Dermis microvascular lymphatic vessel endothelial cell (primary cell): ENCODE measurements around the gene MPDZ. TPM values are rescaled to one million over a fixed set of nuclear protein-coding genes. Genes with fewer than 3 reads are reported as not detected.

Experiments used
- DNase-seq, 2 donors: peaks; one replicate each; pipeline versions ENCODE4 v3.0.0 to v3.0.0-alpha.2; 2010; ENCODE audit warnings: low read depth in 2 of 2
- total RNA-seq: library from RNA; depleted of rRNA; stranded (reverse); fragments of >200 nt; gene quantifications from 2 replicates; pipeline ENCODE4 v1.2.1, GENCODE V29; 2014

Gene MPDZ, protein sequence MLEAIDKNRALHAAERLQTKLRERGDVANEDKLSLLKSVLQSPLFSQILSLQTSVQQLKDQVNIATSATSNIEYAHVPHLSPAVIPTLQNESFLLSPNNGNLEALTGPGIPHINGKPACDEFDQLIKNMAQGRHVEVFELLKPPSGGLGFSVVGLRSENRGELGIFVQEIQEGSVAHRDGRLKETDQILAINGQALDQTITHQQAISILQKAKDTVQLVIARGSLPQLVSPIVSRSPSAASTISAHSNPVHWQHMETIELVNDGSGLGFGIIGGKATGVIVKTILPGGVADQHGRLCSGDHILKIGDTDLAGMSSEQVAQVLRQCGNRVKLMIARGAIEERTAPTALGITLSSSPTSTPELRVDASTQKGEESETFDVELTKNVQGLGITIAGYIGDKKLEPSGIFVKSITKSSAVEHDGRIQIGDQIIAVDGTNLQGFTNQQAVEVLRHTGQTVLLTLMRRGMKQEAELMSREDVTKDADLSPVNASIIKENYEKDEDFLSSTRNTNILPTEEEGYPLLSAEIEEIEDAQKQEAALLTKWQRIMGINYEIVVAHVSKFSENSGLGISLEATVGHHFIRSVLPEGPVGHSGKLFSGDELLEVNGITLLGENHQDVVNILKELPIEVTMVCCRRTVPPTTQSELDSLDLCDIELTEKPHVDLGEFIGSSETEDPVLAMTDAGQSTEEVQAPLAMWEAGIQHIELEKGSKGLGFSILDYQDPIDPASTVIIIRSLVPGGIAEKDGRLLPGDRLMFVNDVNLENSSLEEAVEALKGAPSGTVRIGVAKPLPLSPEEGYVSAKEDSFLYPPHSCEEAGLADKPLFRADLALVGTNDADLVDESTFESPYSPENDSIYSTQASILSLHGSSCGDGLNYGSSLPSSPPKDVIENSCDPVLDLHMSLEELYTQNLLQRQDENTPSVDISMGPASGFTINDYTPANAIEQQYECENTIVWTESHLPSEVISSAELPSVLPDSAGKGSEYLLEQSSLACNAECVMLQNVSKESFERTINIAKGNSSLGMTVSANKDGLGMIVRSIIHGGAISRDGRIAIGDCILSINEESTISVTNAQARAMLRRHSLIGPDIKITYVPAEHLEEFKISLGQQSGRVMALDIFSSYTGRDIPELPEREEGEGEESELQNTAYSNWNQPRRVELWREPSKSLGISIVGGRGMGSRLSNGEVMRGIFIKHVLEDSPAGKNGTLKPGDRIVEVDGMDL (N-terminal part only)
- 65.6 and 94.6 TPM in 2 replicates for total RNA-seq

DNA sequence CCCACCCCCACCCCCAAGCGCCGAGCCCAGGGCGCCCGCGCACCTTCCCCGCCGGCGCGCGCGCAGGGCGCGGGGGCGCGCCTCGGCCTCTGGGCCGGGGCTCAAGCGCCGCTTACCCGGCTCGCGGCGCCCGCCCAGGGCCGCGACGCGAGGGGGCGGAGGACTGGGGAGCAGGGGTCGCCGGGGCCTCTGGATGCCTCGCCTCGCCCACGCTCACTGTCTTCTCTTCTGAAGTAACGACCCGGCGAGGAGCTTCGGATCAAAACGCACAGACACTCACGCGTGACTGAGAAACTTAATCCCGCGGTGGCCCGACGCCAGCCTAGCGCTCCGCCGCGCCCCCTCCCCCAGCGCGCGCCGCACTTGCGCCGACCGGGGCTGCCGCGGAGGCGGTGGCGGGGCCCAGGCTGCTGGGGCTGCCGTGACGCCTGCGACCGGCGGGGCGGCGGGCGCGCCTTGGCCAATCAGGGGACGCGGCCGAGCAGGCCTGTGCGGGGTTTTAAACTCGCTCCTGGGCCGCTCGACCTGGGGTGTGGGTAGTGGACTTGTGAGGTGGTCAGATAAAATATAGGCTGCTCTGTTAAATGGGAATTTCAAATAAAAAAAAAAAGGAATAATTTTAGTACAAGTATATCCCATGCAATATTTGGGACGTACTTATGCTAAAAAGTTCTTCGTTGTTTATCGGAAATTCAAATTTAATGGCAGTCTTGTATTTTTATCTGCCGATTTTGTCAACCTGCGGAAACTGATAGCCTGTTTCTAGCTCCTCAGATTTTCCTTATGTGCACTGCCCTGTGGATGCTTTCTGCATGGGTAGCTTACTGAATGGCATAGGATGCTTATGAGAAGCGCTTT is at the start of gene MPDZ:
MPDZ (minus strand) TSS at position 409 of the 858 bp plus-strand sequence. CDS start 29,377 bp downstream, outside the sequence.
- DNase-seq = peak in 1 of 2 donors; percentile 82

DNA sequence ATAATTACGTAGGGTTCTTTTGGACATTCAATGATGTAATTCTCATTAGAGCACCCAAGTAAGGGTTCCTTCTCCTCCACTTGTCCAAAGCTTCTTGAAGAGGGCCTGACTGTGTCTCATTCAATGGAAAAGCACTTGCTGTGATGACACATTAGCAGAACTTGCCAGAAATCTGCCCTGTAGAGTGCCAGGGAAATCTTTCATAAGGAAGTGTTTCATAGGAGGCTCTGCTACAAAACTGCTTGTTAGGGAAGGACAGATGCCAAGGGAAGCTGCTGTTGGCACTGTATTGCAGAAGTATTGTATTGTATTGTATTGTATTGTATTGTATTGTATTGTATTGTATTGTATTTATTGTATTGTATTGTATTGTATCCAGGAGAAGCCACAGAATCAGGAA is 45.5 kb upstream of the MPDZ start:
- peak in 1 of 2 donors; percentile 49 for DNase-seq

DNA sequence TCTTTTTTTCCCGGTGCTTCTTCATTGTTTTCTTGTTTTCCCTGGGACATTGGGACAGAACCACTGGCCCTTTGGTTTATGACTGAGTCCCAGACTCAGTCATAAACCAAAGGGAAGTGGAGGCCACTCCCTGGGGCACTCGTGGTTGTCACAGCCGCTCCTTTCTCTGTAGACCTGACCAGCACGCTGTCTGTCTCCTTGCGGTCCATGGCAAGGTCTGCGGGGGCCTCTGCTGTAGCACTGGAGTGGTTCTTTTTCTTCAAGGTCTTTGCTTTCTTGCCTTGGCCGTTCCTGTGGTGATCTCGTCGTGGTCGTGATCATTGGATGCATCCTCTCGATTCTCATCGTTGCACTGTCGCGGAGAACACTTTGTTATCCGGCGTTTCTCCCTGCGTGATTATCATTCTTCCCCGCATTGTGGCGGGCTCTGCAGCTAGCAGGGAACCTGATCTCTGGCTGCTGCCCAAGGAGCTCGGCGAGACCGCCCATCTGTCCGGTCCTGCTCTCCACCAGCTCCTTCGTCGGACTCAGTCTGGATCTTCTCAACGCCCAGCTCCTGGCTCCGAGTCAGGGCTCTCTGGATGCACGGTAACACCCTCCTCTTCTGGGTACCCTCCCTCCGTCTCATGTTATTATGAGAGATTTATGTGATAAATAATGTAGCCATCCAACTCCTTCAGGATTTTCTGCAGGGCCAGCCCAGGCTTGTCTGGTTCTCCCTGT is 43.5 kb upstream of the MPDZ start:
- DNase-seq = no peak

DNA sequence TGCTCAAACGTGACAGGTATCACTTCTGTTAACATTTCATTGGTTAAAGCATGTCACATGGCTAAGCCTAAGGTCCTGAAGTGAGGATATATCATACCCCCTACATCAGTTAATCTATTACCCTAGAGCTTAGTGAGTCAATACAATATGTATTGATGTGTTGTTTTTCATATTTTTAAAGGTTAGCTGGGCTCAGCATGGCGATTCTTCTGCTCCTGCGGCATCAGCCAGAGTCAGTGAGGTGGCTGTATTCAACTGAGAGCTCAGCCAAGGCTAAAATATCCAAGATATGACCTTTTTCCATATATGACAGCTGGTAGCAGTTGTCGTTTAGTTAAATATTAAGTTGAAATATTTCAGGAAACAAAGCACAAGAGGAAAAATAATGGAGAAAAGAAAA is 38.5 kb upstream of the MPDZ start:
- no peak for DNase-seq

DNA sequence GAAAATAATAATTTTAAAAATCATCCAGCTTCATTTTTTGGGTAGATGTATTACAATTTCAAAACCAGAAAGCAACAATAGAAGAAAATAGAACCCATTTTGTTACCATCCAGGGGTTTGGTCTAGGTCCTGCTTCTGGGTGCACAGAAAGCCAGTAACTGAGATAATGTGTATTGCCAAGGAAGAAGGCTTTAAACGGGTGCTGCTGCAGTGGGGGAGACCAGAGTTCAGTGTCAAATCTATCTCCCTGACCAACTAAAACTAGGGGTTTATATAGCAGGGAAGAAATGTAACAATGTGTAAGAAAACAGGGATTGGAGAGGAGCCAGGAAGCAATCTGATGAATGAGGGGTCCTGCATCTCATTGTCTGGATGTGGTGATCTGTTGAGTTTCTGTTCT is 17.5 kb upstream of the MPDZ start:
- no peak for DNase-seq

DNA sequence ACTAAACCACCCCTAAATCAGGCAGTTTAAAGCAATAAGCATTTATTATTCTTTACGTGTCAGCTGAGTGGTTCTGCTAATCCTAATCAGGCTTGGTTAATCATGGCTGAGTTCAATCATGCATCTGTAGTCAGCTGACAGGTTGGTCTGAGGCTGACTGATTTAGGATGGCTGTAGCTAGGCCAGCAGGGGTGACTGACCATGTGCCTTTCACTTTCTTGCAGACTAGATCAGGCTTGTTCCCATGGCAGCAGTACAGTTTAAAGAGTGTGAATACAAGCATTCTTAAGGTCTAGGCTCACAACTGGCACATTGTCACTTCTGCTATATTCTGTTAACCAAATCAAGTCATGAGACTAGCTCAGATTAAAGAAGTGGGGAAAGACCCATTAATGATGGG is 16.1 kb upstream of the MPDZ start:
- DNase-seq = no peak

DNA sequence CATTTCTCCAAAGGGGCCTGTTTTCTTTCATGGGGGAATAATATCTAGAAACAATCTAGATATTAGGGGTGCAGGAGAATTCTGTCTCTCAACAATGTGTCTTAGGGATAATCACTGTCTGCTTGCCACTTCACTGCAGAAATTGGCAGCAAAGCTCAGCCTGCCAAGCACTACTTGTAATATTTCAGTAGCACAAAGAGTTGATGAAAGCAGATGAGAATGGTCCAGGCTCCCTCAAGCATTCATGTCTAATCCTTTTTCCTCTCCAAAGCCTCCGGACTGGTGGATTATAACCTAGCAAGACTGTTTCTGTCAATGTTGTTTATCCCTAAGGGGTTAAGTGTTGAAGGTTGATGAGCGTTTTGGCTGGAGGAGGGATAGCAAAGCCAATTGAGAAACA is 13.3 kb upstream of the MPDZ start:
- no peak for DNase-seq

DNA sequence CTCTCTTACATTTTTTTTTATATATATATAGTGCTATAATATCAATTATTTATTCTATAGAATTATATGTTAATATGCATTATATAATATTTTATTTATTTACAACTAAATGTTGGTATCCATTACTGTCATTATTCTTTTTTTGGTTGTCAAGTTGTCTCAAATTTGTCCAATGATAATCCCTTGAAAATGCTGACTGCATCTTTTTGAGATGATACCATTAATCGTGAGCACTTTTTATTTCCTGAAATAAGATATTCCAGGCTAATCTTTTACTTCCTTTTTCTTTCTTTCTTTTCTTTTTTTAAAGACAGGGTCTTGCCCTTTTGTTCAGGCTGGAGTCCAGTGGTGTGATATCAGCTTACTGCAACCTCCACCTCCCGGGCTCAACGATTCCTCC is 12.7 kb upstream of the MPDZ start:
- DNase-seq = no peak

DNA sequence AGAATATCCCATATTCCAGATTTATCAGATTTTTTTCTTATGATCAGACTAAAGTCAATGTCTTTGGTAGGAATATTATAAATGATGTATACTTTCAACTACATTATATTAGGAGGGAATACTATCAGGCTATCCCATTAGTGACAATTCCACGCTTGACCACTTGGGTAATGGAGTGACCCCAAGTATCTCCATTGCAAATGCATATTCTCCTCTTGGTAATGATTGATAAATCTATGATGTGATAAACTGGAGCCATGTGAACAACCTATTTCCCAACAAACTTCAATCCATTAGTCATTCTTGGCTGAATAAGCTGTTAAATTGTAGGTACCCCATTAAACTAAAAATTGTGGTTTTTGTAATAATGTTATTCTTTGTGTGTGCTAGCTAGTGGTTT is 12.2 kb upstream of the MPDZ start:
- DNase-seq = no peak

DNA sequence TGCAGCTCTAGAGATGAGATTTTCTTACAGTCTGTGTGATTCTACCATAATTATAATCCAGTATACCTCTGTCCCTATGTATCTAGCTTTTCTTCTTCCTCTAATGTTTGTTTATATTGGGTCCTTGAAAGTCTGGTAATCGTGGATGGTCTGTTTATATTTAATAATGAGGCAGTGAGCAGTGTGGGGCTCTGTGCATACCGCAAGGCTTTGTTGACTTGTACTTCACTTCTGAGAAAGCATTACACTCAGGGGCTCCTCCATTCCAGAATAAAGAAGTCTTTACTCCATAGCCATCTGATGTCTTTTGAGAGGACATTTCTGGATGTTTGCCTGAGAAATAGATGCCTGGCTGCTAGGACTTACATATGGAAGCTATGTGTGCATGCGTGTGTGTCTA is 4.5 kb upstream of the MPDZ start:
- no peak for DNase-seq

DNA sequence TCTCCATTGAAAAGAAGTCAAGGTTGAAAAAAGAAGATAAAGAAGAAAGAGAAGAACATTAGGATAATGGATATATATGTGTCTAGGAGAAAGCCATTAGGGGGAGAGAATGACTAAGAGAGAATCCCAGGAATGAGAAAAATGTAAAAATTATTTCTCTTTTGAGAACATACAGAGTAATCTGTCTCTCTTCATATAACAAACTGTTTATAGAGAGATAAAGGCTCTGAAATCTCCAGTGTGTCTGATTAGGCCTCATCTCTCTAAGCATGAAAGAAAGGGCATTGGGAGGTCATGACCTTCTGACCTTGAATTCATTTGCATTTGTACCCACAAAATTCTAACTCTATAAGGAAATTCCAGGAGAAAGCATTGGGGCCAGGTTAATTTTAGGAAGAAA is 3.5 kb upstream of the MPDZ start:
- DNase-seq = no peak

DNA sequence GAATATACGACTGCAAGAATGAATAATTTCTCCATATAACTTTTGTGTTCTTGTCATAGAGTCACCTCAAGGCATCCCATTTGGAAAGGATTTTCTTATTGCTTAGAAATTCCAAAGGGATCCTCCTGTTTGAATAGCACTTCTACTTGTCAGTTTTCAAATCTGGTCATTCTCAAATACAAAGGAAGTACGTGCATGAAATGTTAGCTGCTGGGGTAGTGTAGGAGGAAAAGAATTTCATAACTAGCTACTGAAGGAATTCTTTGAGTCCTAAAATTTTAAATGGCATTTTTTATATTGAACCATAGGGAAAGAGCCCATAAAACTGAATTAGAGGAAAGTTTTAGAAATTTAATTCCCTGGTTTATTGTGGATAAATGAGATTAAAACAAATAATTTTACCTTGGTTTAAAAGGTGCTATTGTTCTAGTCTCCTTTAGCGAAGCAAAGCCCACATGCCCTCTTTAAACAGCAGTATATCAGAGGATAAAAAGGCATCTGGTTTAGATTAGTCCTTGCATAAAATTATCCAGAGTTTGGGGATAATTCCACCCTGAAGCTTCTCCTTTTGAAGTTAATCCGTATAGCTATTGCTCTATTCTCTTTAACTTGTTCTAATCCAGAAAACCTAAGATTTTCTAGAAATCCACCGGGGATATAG is 2.0 kb upstream of the MPDZ start:
- DNase-seq = no peak

DNA sequence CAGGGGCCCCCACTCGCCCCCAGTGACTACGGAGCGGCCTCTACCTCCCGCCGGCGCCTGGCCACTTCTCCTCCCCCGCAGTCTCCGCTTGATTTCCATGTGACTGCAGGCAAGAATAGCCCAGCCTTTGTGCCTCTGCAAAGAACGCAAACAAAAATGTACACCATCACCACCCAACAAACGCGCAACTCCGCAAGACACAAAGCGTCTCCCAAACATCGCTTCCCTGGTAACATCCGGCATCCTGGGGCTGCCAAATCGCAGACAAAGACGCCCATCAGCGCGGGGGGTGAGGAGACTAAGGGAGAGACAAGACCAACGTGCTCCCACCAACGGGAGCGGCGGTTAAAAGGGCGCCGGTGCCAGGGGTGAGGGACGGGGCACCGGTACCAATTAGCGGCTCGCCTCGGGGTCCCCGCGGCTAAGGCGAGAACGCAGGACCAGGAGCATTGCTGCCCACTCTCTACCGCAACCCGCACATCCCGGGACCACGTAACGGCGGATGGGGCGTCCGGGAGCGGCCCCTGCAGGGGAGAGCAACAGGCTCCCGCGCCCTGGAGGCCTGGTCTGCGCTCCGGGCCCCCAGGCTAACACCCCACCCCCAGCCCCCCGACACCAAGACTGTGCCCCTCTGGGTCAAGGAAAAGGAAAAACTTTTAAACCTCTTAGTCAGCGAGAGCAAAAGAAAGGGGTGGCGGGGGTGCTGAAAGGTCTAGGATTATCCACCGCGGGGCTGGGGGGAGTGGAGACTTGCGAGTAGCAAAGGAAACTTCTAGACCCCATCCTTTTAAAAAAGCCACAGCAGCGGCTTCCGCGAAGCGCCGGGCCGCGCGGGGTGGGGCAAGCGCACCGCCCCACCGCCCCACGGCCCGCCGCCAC is 885 bp downstream of the MPDZ start:
- peak in 1 of 2 donors; percentile 76 for DNase-seq

DNA sequence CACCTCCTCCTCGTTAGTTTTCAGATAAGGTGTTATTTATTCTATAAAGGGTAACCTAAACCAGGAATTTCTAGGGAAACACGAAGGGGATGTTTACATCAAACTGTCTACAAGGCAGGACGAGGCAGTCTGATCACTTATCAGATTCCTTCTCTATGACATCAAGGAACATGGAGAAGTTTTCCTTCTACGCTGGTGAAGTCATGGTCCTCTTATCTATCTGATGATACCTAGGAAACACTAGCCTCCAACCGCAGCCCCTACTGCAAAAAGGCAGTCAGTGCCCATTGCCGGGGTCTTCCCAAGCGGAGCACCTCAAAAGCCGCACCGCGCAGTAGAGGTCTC is 1.5 kb downstream of the MPDZ start:
- DNase-seq = peak in 1 of 2 donors; percentile 67

DNA sequence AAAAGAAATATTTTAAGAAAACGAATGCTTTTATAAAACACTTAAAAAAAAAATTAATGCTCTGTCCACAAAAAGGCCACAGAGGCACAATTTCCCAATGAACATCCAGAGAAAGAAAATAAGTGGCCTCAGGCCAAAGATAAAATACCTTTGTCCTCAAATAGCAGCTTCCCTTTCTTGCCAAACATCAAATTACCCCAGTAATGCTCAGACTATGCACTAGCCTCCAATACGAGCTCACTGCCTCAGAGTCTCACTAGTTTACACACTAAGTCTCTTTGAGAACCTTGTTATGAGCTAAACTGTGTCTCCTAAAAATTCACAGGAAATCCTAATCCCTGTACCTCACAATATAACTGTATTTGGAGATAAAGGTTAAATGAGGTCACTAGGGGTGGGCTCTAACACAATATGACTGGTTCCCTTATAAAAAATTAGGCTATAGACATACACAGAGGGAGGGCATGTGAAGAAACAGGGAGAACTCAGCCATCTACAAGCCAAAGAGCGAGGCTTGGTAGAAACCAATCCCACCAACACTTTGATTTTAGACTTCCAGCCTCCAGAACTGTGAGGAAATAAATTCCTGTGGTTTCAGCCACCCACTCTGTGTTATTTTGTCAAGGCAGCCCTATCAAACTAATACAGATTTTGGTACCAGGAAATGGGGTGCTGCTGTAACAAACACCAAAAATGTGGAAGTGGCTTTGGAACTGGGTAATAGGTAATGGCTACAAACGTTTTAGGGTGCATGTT is 4.4 kb downstream of the MPDZ start:
- DNase-seq = peak in 1 of 2 donors; percentile 46

DNA sequence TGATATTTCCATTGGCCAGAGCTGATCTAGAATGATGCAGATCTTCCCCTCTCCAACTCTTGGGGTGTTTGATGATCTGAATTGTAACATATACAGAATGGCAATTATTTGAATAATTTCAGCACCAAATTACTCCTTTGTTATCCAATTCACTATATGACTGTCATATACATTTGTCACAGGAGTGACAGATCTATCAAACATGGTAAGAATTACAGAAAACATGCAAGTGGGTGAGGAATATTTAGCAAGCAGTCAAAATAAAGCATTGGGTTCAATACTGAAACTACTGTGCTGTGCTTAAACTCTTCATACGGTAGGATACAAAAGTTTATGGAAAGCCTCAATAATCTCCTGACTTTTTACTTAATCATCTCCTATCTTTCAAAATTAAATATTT is 8.8 kb downstream of the MPDZ start:
- DNase-seq = no peak

DNA sequence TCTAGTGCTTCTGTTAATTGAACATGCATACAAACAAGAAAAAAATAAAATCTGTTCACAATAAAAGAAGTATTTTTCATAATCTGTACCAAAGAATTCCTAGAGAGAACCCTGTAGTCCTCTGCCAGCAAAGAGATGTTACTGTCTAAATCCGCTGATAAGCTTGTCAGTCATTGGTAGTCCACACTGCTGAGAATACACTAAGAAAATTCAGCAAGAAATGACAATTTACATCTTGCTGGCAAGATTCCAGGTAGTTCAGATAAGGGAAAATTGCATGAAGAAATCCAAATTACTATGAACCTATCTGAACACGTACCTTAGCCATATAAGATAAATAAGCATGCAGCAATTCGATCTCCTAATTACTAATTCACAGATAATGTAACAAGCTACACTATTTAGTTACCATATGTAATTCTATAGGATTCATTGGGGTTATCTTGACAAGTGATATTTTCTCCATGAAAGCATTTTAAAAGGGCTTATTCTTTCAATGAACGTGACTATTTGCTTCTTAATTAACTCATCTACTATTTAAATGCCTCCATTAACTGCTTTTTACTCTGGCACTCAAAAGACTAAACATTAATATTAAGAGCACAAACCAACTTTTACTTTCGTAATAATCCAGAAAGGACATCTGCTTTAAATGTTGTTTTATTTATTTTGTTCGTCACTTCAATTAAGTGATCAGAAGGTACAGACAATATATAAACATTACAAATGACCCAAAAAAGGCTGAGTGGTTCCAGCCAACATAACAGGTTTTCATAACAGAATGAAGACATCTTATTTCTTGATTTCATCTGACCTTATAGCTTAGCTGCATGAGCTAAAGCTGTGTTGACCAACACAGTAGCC is 9.7 kb downstream of the MPDZ start:
- DNase-seq = peak in 1 of 2 donors; percentile 10
